GM19351 (cell line): ENCODE results near the gene FBXL16.
A peak's percentile ranks its signal among the peaks of the same experiment; 100 is the strongest.
"Not testable (repeated sequence)": the region's sequence is repeated elsewhere in the genome, so short reads cannot be mapped to it uniquely, and the experiment has no call there.

Source experiments
- ATAC-seq: cut with Tn5 transposase; IDR thresholded peaks from one replicate; pipeline ENCODE4 v1.9.1; 2021; ENCODE audit warnings: mild to moderate bottlenecking, moderate library complexity; ENCODE audit not compliant: unreplicated experiment

Gene FBXL16

GRCh38 chr16:723695-724094 lies 18.1 kb upstream of the FBXL16 start:
- no peak for ATAC-seq

GRCh38 chr16:722835-723633 lies 17.4 kb upstream of the FBXL16 start:
- no peak for ATAC-seq

- ATAC-seq = no peak
These were observed 16.4 kb upstream of the FBXL16 start for GRCh38 chr16:721765-722540.

GRCh38 chr16:720990-721764 lies 15.6 kb upstream of the FBXL16 start, which contains the start of gene ANTKMT:
Gene ANTKMT, plus strand, starts transcription at chr16:721146. Its CDS starts 129 bp downstream, at chr16:721275.
- ATAC-seq = peak; percentile 71

- peak; percentile 22 for ATAC-seq
These were observed 14.9 kb upstream of the FBXL16 start for GRCh38 chr16:720447-720989.

GRCh38 chr16:719815-720446 lies 14.3 kb upstream of the FBXL16 start:
- ATAC-seq = no peak

GRCh38 chr16:718922-719321 lies 13.3 kb upstream of the FBXL16 start:
- ATAC-seq = no peak

GRCh38 chr16:718389-718788 lies 12.8 kb upstream of the FBXL16 start:
- no peak for ATAC-seq

GRCh38 chr16:717450-718245 lies 12.0 kb upstream of the FBXL16 start:
- ATAC-seq = no peak

- ATAC-seq = no peak
These were observed 11.2 kb upstream of the FBXL16 start for GRCh38 chr16:716768-717325.

- ATAC-seq = no peak
These were observed 10.6 kb upstream of the FBXL16 start for GRCh38 chr16:716200-716568.

GRCh38 chr16:715477-716199 lies 10.0 kb upstream of the FBXL16 start:
- ATAC-seq = peak; percentile 17

GRCh38 chr16:714558-715476 lies 9.2 kb upstream of the FBXL16 start, which contains the start of gene METRN:
Gene METRN, plus strand, starts transcription at chr16:715118. Its CDS starts 172 bp downstream, at chr16:715290.
- ATAC-seq = peak; percentile 76

GRCh38 chr16:714079-714478 lies 8.5 kb upstream of the FBXL16 start:
- ATAC-seq = no peak

- ATAC-seq = not testable (repeated sequence)
These were observed 7.2 kb upstream of the FBXL16 start for GRCh38 chr16:712740-713250.

GRCh38 chr16:711548-712320 lies 6.1 kb upstream of the FBXL16 start:
- ATAC-seq = no peak

GRCh38 chr16:711084-711483 lies 5.5 kb upstream of the FBXL16 start:
- no peak for ATAC-seq
